Fibroblast of villous mesenchyme (primary cell): Measurements from ENCODE around the gene FZR1. TPM values are rescaled to one million over a fixed set of nuclear protein-coding genes. Genes with fewer than 3 reads are reported as not detected.

Experiments
- DNase-seq: peaks from one replicate; pipeline ENCODE4 v3.0.0-alpha.2; 2010; ENCODE audit warnings: low read depth
- H3K4me3 ChIP-seq: 2 replicates; pipeline ENCODE4 v1.5.1; 2011; ENCODE audit warnings: low read depth, mild to moderate bottlenecking, low read length
- total RNA-seq: library from RNA; depleted of rRNA; stranded (reverse); fragments of >200 nt; gene quantifications from 2 replicates; pipeline ENCODE4 v1.2.3, GENCODE V29; 2012
- TF ChIP-seq, protein P1 (sequence below): IDR thresholded peaks from 2 replicates; pipeline ENCODE4 v1.5.1; 2012; ENCODE audit warnings: low read depth, mild to moderate bottlenecking, low read length; ENCODE audit not compliant: insufficient read depth

Gene FZR1
- total RNA-seq, 1 donor: 37.6 TPM

DNA sequence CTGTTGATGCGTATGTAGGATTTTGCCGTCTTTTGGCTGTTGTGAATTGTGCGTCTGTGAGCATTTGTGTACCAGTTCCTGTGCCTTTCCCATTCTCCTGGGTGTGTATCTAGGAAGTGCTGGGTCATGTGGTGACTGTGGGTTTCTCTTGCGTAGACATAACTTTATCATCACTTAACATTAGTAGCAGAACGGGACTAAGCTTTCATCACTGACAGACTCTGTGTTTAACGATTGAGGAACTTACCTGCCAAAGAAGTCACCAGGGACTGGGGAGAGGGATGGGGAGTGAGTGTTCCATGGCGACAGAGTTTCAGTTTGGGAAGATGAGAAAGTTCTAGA lies 15.0 kb downstream of the FZR1 start:
- no peak overlapping the region for H3K4me3 ChIP-seq
- no peak for DNase-seq
- TF ChIP-seq, protein P1, sequence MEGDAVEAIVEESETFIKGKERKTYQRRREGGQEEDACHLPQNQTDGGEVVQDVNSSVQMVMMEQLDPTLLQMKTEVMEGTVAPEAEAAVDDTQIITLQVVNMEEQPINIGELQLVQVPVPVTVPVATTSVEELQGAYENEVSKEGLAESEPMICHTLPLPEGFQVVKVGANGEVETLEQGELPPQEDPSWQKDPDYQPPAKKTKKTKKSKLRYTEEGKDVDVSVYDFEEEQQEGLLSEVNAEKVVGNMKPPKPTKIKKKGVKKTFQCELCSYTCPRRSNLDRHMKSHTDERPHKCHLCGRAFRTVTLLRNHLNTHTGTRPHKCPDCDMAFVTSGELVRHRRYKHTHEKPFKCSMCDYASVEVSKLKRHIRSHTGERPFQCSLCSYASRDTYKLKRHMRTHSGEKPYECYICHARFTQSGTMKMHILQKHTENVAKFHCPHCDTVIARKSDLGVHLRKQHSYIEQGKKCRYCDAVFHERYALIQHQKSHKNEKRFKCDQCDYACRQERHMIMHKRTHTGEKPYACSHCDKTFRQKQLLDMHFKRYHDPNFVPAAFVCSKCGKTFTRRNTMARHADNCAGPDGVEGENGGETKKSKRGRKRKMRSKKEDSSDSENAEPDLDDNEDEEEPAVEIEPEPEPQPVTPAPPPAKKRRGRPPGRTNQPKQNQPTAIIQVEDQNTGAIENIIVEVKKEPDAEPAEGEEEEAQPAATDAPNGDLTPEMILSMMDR: no peak

- H3K4me3 ChIP-seq: no peak overlapping the region
- DNase-seq: no peak
- TF ChIP-seq, protein P1: no peak
Measured at GRCh38 chr19:3522421-3523360, 16.6 kb downstream of the FZR1 start.

- DNase-seq: no peak
- no peak overlapping the region for H3K4me3 ChIP-seq
- TF ChIP-seq, protein P1: no peak
Measured at GRCh38 chr19:3523361-3524077, 17.4 kb downstream of the FZR1 start.

GRCh38 chr19:3524078-3524842 lies 18.1 kb downstream of the FZR1 start:
- TF ChIP-seq, protein P1: no peak
- no peak for DNase-seq
- no peak overlapping the region for H3K4me3 ChIP-seq

GRCh38 chr19:3524904-3525451 lies 18.9 kb downstream of the FZR1 start:
- no peak overlapping the region for H3K4me3 ChIP-seq
- DNase-seq: no peak
- TF ChIP-seq, protein P1: no peak

DNA sequence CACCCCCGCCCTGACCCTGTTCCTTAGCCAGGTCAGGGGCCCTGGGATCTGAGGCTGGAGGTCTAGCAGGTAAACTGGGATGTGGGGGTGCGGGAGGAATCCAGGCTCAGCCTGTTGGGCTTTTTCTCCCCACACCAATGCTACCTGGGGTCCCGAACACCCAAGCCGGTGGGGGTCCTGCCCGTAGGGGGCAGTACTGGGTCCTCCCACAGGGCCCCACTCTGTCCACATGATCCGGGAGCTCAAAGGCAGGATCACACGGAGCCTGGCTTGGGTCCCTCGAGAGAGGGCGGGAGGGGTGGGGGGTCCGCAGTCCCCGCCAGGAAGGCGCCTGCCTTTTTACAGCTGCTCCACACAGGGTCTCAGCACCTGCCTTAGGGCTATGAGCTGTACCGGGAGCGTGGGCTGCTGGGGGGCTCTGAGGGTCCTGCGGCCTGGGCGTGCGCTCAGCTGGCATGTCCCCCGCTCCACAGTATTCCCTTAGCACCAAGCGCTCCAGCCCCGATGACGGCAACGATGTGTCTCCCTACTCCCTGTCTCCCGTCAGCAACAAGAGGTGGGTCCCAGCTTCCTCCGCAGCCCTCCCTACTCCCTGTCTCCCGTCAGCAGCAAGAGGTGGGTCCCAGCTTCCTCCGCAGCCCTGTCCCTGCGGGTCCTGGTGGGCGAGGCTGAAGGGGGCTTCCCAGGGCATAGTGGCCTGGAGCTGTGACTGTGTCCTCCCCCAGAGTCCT lies 20.6 kb downstream of the FZR1 start:
- TF ChIP-seq, protein P1: peak; percentile 13
- no peak for DNase-seq
- no peak overlapping the region for H3K4me3 ChIP-seq
